Measurements from ENCODE around the gene BTBD2. TPM values are rescaled to one million over a fixed set of nuclear protein-coding genes. Genes with fewer than 3 reads are reported as not detected.
A peak's percentile ranks its signal among the peaks of the same experiment; 100 is the strongest.

Gene BTBD2
- total and polyA plus RNA-seq, 2 of the 13 experiments (the other 11 are each of a cell fraction or from before 2014, with no cell fraction given): 28.1 to 45.3 TPM

DNA sequence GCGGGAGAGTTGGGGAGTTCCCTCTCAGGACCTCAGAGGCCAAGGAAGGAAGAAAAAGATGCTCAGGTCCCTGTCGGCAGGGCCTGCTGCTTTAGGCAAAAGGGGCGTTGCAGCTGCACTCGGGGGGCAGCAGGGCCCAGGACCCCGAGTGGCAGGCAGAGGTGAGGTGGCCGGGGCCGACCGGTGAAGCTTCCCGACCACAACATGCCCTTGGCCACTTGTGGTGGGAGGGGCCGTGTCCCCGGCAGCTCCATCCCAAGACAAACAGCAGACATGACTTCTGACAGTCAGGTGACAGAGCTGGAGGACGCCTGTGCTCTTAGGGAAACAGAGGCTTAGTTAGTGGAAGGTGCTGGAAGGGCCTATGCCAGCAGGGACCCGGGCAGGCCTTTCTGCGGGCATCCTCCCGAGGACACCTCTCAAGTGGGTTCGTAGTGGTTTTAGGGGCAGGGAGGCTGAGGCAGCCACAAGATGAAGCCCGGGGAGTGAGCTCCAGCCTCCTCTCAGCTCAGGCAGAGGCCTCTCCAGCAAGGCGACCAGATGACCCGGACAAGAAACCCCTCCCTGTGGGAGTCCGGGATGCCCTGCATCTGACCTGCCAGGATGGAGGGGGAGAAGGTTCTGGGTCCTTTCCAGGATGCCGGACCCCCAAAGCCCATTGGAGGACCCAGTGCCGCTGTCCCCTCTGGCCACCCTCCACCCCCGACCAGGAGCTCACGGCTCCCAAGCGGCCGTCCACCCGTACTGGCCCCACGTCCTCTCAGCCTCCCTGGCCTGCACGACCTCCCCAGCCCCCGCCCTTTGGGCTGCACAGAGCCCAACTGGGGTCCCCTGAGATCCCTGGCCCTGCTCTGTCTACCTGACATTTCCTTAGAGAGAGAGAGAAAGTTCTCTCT is 24.2 kb downstream of the BTBD2 start:
- ChIA-PET POLR2A (no interaction called here), CTCF (ENCODE audit: low intra/inter-chr PET ratio, low total read pairs) (no interaction called here)
- Histone ChIP-seq H2AFZ (ENCODE audit: low read length) (no peak overlapping the region), H4K20me1 (ENCODE audit: insufficient read depth, low read length) (no peaks in the 10 kb centered on the region), H3K9me3 (ENCODE audit: low read length) (no peaks in the 10 kb centered on the region), H3K36me3 (replicated peaks in 1 of 2; ENCODE audit: control insufficient read depth in 1 of 2, insufficient read depth in 2 of 2, low read length in 2 of 2) (peaks cover 16 to 24% of the 10 kb centered on the region in 2 experiments), H3K9ac (ENCODE audit: insufficient read depth, low read depth, low read length) (no peak overlapping the region), H3K27me3 (ENCODE audit: control insufficient read depth in 1 of 2, insufficient read depth in 2 of 2, low read length in 2 of 2) (no peaks in the 10 kb centered on the region), H3K79me2 (ENCODE audit: insufficient read depth, low read length) (no peaks in the 10 kb centered on the region), H3K4me3 (replicated peaks in 1 of 3; ENCODE audit: insufficient read depth in 1 of 3, low read depth in 2 of 3, low read length in 3 of 3) (no peak overlapping the region), H3K4me1 (ENCODE audit: insufficient read depth, low read length) (no peaks in the 10 kb centered on the region), H3K27ac (ENCODE audit: extremely low read length, insufficient read depth, low read length) (no peak overlapping the region), H3K4me2 (ENCODE audit: low read depth, low read length) (no peak overlapping the region)
- no peak for ATAC-seq
- intact Hi-C loops (cut with micrococcal nuclease; ENCODE audit: unreplicated experiment) (no loop called here), in situ Hi-C loops (cut with HindIII; ENCODE audit: extremely low pct_ligation_motif_present, low pct_unique_long_range_greater_than_20kb) (no loop called here)
- BruUV-seq (replicated peaks): no TSS peak
- FAIRE-seq: no peak
- DNase-seq (ENCODE audit: low spot score): no peak
- TF ChIP-seq, protein P1, sequence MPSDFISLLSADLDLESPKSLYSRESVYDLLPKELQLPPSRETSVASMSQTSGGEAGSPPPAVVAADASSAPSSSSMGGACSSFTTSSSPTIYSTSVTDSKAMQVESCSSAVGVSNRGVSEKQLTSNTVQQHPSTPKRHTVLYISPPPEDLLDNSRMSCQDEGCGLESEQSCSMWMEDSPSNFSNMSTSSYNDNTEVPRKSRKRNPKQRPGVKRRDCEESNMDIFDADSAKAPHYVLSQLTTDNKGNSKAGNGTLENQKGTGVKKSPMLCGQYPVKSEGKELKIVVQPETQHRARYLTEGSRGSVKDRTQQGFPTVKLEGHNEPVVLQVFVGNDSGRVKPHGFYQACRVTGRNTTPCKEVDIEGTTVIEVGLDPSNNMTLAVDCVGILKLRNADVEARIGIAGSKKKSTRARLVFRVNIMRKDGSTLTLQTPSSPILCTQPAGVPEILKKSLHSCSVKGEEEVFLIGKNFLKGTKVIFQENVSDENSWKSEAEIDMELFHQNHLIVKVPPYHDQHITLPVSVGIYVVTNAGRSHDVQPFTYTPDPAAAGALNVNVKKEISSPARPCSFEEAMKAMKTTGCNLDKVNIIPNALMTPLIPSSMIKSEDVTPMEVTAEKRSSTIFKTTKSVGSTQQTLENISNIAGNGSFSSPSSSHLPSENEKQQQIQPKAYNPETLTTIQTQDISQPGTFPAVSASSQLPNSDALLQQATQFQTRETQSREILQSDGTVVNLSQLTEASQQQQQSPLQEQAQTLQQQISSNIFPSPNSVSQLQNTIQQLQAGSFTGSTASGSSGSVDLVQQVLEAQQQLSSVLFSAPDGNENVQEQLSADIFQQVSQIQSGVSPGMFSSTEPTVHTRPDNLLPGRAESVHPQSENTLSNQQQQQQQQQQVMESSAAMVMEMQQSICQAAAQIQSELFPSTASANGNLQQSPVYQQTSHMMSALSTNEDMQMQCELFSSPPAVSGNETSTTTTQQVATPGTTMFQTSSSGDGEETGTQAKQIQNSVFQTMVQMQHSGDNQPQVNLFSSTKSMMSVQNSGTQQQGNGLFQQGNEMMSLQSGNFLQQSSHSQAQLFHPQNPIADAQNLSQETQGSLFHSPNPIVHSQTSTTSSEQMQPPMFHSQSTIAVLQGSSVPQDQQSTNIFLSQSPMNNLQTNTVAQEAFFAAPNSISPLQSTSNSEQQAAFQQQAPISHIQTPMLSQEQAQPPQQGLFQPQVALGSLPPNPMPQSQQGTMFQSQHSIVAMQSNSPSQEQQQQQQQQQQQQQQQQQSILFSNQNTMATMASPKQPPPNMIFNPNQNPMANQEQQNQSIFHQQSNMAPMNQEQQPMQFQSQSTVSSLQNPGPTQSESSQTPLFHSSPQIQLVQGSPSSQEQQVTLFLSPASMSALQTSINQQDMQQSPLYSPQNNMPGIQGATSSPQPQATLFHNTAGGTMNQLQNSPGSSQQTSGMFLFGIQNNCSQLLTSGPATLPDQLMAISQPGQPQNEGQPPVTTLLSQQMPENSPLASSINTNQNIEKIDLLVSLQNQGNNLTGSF (CRISPR knock-in tag; IDR thresholded peaks at IDR 0.05): no peak
- TF ChIP-seq AGO2 (optimal IDR thresholded peaks at IDR 0.05; ENCODE audit: low read depth, low read length): peak; percentile 17
- 96% methylated on average over 21 of the region's 30 CpGs for WGBS (ENCODE audit: low lambda C conversion rate)

Measured in HepG2 (cell line).